HG03342 (cell line): ENCODE measurements around the gene ZNF71.
"Not testable (repeated sequence)": the region's sequence is repeated elsewhere in the genome, so short reads cannot be mapped to it uniquely, and the experiment has no call there.

Experiments used
- ATAC-seq: cut with Tn5 transposase; IDR thresholded peaks from one replicate; pipeline ENCODE4 v1.9.1; 2021; ENCODE audit warnings: mild to moderate bottlenecking, moderate library complexity; ENCODE audit not compliant: unreplicated experiment

ZNF71 gene

DNA sequence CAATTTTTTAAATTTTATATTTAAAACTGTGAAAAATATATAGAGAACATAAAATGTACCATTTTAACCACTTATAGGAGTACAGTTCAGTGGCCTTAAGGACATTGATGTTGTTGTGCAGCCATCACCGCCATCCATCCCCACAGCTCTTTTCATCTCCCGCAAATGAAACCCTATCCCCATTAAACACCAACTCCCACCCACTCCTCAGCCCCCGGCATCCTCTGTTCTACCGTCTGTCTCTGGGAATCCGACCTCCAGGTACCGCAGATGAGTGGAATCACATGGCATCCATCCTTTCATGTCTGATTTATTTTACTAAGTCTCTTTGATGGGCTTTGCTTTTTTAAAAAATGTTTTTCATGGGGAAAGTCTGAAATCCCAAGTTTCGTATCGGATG, 24.0 kb downstream of the ZNF71 start:
- no peak for ATAC-seq

DNA sequence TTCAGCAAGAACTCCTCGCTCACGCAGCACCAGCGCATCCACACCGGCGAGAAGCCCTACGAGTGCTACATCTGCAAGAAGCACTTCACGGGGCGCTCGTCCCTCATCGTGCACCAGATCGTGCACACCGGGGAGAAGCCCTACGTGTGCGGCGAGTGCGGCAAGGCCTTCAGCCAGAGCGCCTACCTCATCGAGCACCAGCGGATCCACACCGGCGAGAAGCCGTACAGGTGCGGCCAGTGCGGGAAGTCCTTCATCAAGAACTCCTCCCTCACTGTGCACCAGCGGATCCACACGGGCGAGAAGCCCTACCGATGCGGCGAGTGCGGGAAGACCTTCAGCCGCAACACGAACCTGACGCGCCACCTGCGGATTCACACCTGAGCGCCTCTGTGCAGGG, 27.3 kb downstream of the ZNF71 start:
- ATAC-seq = no peak

DNA sequence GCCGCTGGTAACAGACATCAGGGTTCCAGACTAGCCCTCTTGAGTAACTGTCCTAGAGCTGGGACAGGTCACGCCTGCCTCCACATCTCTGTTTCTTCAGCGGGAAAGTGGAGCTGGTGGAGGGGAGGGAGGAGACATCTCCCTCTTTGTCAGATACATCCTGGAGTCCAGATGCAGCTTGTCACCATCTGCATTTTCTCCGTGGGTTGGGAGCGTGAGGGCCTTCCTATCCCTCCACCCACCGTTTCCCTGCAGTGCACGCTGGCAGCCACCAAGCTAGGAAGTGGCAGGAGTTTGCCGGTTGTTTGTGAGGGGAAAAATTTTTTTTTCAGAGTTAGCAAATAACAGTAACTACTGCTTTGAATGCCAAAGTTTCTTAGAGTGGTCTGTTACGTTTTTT, 27.9 kb downstream of the ZNF71 start:
- ATAC-seq = no peak

DNA sequence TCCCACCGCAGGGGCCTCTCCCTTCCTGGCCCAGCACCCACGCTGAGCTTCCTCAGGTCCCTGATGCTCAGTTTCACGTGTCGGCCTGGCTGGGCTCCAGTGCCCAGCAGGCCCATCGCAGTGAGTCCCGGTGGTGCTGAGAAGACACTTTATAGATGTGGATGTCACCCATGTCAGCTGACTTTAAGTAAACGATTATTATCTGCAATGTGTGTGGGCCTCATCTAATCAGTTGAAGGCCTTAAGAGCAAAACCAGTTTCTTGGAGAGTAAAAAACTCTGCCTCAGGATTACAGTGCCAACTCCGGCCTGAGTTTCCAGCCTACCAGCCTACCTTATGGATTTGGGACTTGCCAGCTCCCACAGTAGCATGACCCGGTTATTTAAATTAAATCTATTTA, 30.6 kb downstream of the ZNF71 start:
- ATAC-seq = no peak

DNA sequence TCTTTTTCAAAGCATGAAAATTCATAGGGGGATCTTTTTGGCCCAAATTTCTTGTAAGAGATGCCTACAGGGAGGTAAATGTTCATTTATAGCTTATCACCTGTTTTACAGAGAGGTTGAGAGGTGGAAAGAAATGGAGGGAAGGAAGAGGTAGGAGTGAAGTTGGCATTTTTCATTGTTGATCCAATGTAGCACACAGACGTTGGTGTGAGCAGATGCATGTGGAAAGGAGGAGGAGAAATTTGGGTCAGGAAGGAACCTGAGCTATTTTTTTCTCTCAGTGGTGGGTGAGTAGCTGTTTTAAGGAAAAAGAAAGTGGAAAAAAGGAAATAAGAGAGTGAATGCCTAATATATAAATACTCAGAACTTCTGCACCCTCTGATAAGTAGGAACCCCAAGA, 37.9 kb downstream of the ZNF71 start:
- ATAC-seq = no peak

DNA sequence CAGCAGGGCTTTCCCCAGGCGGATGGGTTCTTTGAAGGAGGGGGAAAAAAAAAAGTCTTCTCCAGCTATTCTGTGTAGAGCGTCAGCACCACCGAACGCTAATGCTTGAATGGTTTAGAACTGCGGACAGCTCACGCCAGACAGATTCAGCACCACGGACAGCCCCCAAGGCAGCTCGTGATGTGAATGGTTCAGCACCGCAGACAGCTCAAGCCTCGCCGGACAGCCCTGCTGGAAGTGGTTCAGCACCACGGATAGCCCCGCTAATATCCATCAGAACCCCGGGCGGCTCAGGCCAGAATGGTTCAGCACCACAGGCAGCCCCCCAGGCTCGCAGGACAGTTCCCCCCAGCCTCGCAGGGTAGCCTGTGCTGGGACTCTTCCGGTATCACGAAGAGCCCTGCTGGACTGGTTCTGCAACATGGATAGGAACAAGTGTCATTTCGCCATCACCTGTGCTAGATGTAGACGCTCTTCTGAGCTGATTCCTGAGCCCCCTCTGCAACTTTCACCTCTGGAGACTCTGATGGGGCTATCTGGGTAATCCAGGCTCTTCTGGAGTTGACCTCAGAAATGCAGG, 43.0 kb downstream of the ZNF71 start:
- ATAC-seq = no peak

DNA sequence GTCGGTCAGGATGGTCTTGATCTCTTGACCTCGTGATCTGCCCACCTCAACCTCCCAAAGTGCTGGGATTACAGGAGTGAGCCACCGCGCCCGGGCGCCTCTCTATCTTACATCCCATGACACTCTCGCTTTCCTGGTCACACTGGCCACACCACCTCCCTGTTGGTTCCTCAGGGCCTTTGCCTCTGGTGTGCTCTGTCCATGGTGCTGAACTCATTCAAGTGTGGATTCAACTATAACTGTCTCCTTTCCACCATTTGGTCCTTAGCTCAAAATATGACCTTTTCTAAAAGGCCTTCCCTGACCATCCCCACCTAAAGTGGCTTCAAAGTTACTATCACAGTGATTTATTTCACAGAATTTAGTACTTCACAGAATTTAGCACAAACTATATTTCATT, 44.1 kb downstream of the ZNF71 start:
- ATAC-seq = no peak

DNA sequence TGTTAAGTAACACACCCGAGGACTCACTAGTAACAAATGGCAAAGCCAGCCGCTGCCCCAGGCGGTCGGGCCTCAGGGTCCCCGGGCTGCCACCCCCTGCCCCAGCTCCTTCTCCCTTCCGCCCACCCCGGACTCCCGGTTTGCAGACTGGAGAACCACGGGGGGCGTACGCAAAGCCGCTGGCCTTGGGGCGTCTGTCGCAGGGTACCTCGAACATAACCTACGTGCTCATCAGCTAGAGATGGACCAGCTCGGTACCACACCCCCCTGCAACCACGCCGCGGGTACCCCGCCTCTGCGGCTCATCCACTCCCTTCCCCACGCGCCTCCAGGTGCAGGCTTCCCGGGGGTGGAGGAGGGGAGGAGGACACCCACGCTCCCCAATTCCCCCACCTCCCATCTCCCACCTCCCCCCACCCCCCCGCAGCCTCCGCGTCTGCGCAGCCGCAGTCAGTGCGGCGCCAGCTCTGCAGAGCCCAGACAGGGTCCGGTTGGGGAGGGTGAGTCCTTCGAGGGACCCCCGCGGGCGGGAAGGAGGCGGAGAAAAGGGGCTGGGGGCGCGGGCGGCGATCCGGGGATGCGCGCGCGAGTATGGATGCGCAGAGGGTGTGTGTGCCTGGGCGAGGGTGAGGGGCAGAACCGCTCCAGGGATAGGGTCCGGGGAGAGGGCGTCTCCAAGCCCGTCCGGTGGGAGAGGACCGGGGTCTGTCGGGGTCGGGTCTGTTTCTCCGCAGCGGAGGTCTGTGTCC, 47.8 kb downstream of the ZNF71 start, which contains the start of gene SMIM17:
SMIM17 (plus strand) TSS at position 449 of the 749 bp plus-strand sequence. CDS start 2,509 bp downstream, outside the sequence.
- no peak for ATAC-seq

DNA sequence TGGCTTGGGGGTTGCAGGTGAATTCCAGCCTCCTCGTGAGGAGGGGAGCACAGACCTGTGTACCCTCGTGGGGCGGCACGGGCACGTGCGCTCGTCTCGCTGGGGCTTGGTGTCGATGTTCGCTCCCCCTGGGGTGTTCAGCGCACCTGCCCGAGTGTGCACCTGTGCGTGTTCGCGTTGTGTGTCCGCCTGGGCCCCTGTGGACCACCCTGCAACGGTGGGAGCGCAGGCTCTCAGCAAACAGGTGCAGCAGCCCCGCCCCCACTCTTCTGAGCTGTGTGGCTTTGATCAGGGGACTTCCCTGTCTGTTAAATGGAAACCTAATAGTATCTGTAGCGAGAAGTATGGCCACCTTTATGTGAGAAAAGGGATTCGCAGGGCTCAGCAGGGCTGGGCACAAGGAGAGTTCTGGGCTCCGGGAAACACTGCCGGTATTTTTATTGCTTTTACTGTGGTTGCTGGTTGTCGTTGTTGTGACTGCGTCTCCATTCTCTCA, 48.4 kb downstream of the ZNF71 start:
- no peak for ATAC-seq

DNA sequence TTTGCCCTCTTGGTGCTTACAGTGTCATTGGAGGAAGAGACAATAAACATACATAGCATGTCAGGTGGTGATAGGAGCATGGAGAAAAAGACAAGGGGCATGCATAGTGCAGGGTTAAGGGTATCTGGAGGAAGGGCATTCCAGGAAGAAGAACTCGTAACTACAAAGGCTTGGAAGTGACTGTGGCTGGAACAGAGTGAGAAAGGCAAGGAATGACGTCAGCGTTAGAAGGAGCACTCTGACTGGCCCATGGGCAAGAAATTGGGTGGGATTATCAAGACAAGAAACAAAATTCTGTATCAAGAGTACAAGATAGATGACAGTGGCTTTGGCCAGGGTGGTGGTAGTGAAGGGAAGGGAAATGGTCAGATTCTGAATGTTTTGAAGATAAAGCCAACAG, 59.0 kb downstream of the ZNF71 start:
- ATAC-seq = no peak

DNA sequence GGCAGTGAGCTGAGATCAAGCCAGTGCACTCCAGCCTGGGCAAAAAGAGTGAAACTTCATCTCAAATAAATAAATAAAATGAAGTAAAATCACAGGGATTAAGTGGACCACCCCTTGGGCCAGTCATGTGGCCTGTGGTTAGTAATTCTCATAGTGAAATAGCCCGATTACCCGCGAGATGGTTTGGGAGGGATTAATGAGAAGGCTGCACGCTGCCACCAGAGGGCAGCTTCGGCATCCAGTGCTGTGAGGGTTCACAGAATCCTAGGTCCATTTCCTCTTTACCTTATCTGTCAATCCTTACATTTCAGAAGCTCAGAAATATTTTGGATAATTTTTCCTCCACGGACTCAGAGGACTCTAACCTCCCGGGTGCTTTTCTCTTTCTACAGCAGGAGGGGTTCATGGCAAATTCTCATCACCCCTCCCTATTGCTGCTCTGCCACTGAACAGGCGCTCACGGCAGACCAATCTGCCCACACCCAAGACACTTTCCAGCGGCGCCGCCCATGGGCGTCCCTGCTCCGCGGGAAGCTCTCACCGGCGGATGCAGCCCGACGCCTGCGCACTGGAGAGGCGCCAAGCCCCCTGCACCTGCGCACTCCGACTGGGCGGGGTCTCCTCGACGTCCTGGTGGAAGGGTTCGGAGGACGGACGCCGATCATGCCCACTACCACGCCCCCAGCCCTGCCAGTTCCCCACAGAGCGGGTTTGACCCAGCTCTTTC, 65.4 kb downstream of the ZNF71 start:
- no peak for ATAC-seq

DNA sequence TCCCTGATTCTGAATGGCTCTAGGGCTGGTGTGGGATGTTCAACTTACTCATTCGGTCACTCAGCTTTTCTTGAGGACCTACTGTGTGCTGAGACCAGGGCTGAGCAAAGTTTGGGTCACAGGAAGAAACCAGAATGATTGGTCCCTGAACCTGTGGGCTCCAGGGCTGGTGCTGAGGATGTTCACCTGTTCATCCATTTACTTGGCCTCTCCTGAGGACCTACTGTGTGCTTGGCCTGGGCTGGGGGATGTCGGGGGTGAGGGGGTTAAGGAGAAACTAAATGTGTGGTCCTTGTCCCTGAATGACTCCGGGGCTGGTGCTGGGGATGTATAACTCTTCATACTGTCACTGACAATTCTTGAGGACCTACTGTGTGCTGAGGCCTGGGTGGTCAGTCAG, 66.1 kb downstream of the ZNF71 start:
- no peak for ATAC-seq

DNA sequence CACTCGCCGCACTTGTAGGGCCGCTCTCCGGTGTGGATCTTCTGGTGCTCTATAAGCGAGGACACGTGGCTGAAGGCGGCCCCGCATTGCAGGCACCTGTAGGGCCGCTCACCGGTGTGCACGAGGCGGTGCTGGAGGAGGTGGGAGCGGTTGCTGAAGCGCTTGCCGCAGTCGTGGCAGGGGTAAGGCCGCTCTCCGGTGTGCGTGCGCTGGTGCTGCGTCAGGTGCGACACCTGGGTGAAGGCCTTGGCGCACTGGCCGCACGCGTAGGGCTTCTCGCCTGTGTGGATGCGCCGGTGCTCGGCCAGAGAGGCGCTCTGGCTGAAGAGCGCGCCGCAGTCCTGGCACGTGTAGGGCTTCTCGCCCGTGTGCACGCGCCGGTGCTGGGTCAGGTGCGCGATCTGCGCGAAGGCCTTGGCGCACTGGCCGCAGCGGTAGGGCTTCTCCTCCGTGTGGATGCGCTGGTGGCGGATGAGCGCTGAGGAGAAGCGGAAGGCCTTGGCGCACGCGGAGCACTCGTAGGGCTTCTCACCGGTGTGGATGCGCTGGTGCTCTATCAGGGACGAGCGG, 68.9 kb downstream of the ZNF71 start:
- ATAC-seq = no peak

DNA sequence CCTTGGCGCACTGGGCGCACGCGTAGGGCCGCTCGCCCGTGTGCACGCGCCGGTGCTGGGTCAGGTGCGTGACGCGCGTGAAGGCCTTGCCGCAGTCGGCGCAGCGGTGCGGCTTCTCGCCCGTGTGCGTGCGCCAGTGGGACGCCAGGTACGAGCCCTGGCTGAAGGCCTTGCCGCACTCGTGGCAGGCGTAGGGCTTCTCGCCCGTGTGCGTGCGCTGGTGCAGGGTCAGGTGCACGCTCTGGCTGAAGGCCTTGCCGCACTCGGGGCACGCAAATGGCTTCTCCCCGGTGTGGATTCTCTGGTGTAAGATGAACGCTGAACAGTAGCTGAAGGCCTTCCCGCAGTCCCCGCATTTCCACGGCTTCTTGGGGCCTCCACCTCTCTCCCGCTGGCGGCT, 69.4 kb downstream of the ZNF71 start:
- ATAC-seq = no peak

DNA sequence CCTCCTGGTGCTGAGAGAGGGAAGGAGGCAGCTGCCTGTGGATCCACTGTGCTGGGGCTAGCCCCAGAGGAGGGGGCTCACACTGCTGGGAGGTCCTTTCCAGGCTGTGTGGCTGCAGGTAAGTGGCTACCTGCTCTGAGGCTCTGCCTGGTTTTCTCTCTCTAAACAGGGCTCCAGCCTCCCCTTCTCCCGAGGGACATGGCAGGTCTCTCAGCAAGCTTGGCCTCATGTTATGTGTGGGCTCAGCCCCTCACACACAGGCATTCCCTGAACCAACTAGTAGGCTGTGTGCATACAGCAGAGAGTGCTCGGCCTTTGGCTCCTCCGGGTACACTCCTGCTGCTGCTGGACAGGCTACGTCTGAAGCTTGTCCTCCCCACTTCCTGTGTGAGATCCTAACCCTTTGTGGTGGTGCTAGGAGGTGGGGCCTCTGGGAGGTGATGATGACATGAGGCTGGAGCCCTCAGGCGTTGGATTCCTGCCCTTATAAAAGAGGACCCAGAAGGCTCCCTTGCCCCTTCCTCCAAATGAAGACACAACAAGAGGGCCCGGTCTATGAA, 72.3 kb downstream of the ZNF71 start:
- ATAC-seq = no peak

DNA sequence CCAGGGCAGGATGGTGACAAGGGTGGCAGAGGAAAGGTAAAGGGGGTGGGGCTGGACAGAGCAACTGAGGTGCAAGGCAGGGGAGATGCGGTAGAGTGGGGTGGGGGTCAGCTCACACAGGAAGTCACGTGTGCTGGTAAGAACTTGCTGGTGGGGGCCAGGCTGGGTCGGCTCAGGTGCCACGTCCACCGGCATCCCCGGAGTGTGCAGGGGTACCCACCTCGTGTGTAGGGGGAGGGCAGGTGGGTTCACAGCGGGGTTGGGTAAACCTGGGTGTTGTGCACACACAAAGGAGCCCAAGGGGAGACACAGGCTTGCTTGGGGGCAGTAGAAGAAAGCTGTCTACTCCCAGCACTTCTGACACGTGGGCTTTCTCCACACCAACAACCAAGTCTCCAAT, 73.6 kb downstream of the ZNF71 start:
- ATAC-seq = no peak

DNA sequence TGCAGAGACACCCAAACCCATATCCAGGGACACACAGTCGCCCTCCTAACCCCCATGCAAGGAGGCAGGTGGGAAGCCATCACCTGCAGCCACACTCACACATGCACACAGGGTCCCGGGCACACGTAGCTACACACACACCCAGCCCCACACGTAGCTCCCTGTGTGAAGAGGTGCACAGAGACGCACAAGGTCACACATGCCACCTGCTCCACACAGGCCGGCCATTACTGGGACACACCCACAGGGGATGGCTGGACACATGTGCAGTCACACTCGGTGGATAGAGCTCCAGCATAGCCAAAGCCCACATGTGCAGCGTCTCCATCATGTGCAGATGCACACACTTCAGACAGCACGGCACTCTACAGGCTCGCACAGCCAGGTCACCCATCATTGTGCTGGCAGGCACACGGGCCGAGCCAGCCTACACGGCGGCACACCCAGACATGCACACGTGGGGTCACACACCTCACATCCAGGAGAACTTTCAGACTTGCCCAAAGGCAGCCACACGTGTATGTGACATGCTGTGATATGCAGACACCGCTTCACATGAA, 75.4 kb downstream of the ZNF71 start:
- ATAC-seq = no peak

DNA sequence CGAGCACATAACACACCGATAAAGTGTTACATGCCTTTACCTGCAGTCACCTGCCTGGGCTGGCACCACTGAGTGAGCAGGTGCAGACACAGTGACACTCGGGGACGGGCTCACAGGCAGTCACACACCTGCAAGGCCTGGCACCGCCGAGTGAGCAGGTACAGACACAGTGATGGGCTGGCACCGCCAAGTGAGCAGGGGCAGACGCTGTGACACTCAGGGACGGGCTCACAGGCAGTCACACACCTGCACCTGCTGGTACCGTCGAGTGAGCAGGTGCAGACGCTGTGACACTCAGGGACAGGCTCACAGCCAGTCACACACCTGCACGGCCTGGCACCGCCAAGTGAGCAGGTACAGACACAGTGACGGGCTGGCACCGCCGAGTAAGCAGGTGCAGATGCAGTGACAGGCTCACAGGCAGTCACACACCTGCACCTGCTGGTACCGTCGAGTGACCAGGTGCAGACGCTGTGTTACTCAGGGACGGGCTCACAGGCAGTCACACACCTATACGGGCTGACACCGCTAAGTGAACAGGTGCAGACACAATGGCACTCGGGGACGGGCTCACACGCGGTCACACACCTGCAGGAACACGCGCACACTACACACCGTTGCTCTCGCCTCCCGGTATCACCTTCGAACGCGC, 76.0 kb downstream of the ZNF71 start:
- ATAC-seq = no peak

DNA sequence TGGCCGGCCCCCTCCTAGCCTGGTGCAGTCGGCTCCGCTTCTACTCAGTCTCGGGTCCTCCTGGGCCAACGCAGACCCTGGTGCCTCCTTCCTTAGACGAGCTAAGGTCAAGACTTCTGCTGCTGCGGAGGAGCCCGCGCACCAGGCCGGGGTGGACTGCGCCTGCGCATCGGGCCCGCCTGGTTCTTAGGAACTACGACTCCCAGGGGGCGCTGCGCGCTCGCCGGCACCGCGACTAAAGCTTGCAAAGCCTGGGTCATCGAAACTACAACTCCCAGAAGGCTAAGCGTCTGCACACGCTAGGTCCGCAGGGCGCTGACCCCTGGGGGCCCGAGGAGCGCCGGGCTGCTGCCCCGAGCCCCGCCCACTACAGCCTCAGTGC, 76.5 kb downstream of the ZNF71 start, which contains the start of gene ZNF835:
ZNF835 (minus strand) TSS at position 145 of the 382 bp plus-strand sequence. CDS start 6,559 bp downstream, outside the sequence.
- no peak for ATAC-seq

DNA sequence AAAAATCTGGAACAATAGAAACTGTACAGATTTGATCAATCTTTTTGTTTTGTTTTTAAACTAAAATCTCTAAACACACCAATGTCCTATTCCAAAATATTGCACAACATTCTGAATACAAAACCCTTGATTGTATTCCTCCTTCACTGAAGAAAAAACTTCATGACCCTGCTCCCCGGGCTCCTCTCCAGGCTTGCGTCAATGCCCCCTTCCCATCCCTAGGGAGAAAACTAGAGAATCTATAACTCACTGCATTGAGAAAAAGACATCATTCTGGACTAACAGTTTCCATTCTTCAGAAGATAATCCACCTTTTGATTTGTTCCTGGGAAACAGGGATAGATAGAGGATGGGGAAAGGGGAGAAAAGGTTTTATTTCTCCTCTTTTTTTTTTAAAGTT, 77.5 kb downstream of the ZNF71 start:
- ATAC-seq = not testable (repeated sequence)
